Left hindlimb (tissue), 1 donor: ENCODE data around the gene GOSR2.
A peak's percentile ranks its signal among the peaks of the same experiment; 100 is the strongest.

Source experiments
- DNase-seq: peaks from one replicate; pipeline ENCODE4 v3.0.0-alpha.2; 2018

Gene GOSR2

GRCh38 chr17:46922804-46923635 is at the start of gene GOSR2:
Gene GOSR2, plus strand, starts transcription at chr17:46923160. Its CDS starts 33 bp downstream, at chr17:46923193.
- DNase-seq = peak; percentile 94

- DNase-seq = no peak
Measured at GRCh38 chr17:46873941-46874645, 48.9 kb upstream of the GOSR2 start.

GRCh38 chr17:46874906-46875305 is 48.1 kb upstream of the GOSR2 start:
- no peak for DNase-seq

- DNase-seq = no peak
Measured at GRCh38 chr17:46875849-46876352, 47.1 kb upstream of the GOSR2 start.

GRCh38 chr17:46876353-46876887 is 46.5 kb upstream of the GOSR2 start:
- no peak for DNase-seq

- no peak for DNase-seq
Measured at GRCh38 chr17:46876926-46877325, 46.0 kb upstream of the GOSR2 start.

- DNase-seq = no peak
Measured at GRCh38 chr17:46877466-46877865, 45.5 kb upstream of the GOSR2 start.

- DNase-seq = no peak
Measured at GRCh38 chr17:46878055-46878454, 44.9 kb upstream of the GOSR2 start.

GRCh38 chr17:46879101-46879500 is 43.9 kb upstream of the GOSR2 start:
- DNase-seq = no peak

- no peak for DNase-seq
Measured at GRCh38 chr17:46881015-46881414, 41.9 kb upstream of the GOSR2 start.

- DNase-seq = no peak
Measured at GRCh38 chr17:46882666-46883065, 40.3 kb upstream of the GOSR2 start.

- no peak for DNase-seq
Measured at GRCh38 chr17:46883871-46884520, 39.0 kb upstream of the GOSR2 start.

GRCh38 chr17:46884552-46884951 is 38.4 kb upstream of the GOSR2 start:
- no peak for DNase-seq

- DNase-seq = no peak
Measured at GRCh38 chr17:46885415-46886309, 37.3 kb upstream of the GOSR2 start.

- no peak for DNase-seq
Measured at GRCh38 chr17:46886310-46886663, 36.7 kb upstream of the GOSR2 start.

GRCh38 chr17:46887717-46888116 is 35.2 kb upstream of the GOSR2 start:
- DNase-seq = no peak

GRCh38 chr17:46888727-46889126 is 34.2 kb upstream of the GOSR2 start:
- DNase-seq = no peak

GRCh38 chr17:46889519-46889918 is 33.4 kb upstream of the GOSR2 start:
- no peak for DNase-seq

GRCh38 chr17:46889992-46890564 is 32.9 kb upstream of the GOSR2 start:
- no peak for DNase-seq

GRCh38 chr17:46890638-46891037 is 32.3 kb upstream of the GOSR2 start:
- DNase-seq = no peak

- DNase-seq = no peak
Measured at GRCh38 chr17:46892192-46892703, 30.7 kb upstream of the GOSR2 start.

- no peak for DNase-seq
Measured at GRCh38 chr17:46894024-46894423, 28.9 kb upstream of the GOSR2 start.
